Naive B cell (primary cell): ENCODE data around the gene PDGFRB. TPM values are rescaled to one million over a fixed set of nuclear protein-coding genes. Genes with fewer than 3 reads are reported as not detected.

Experiments
- ATAC-seq, 2 donors: fragments of 150-1000 bp; cut with Tn5 transposase; 2 replicates each; pipeline ENCODE4 v1.10.0; 2021; ENCODE audit warnings: low read depth in 2 of 2, mild to moderate bottlenecking in 2 of 2, moderate library complexity in 2 of 2
- DNase-seq: peaks from one replicate; pipeline ENCODE4 v3.0.0; 2022
- H3K27ac Mint-ChIP-seq, 6 donors: one replicate each; pipeline ENCODE4 v1.8.0; 2020 to 2022; ENCODE audit warnings: mild to moderate bottlenecking in 6 of 6, mixed read lengths in 6 of 6, moderate library complexity in 5 of 6, inconsistent platforms in 2 of 6
- H3K27me3 Mint-ChIP-seq, 3 donors: one replicate each; pipeline ENCODE4 v1.8.0; 2021 to 2022; ENCODE audit warnings: mixed read lengths in 3 of 3, mild to moderate bottlenecking in 1 of 3
- H3K36me3 Mint-ChIP-seq, 2 donors: one replicate each; pipeline ENCODE4 v1.8.0; 2020 to 2022; ENCODE audit warnings: mixed read lengths in 2 of 2, inconsistent platforms in 1 of 2, mild to moderate bottlenecking in 1 of 2
- H3K4me1 Mint-ChIP-seq, 3 donors: one replicate each; pipeline ENCODE4 v1.8.0; 2020 to 2022; ENCODE audit warnings: mixed read lengths in 3 of 3, inconsistent platforms in 1 of 3, mild to moderate bottlenecking in 1 of 3, moderate library complexity in 1 of 3
- H3K4me3 Mint-ChIP-seq, 8 donors: one replicate each; pipeline ENCODE4 v1.8.0; 2020 to 2022; ENCODE audit warnings: mild to moderate bottlenecking in 8 of 8, mixed read lengths in 8 of 8, moderate library complexity in 8 of 8, inconsistent platforms in 2 of 8
- H3K9me3 Mint-ChIP-seq, 7 donors: one replicate each; pipeline ENCODE4 v1.8.0; 2020 to 2022; ENCODE audit warnings: mixed read lengths in 7 of 7, mild to moderate bottlenecking in 5 of 7, inconsistent platforms in 2 of 7, moderate library complexity in 1 of 7
- polyA plus RNA-seq, 6 donors: library from polyadenylated mRNA; unstranded; fragments of 300-500 nt; fragmentation: Illumina TruSeq; gene quantifications; one replicate each; pipeline ENCODE4 v1.2.3, GENCODE V29; 2021; ENCODE audit warnings: low read depth in 6 of 6

PDGFRB gene
- polyA plus RNA-seq, 6 donors from 2014 or later = 0.09 to 1.8 (median 1.1) TPM; not detected in 1

GRCh38 chr5:150156540-150156939 is 895 bp upstream of the PDGFRB start:
- Mint-ChIP-seq H3K4me3 (peak overlapping the region in 7 of 8 donors; percentile 91 to 98 (median 96)), H3K27me3 (peaks cover 0 to 6% (median 4%) of the 10 kb centered on the region in 3 donors), H3K4me1 (peaks cover 27 to 30% (median 27%) of the 10 kb centered on the region in 3 donors), H3K9me3 (no peaks in the 10 kb centered on the region), H3K36me3 (no peaks in the 10 kb centered on the region), H3K27ac (peak overlapping the region in 2 of 6 donors; percentile 87 to 92)
- DNase-seq (no peak), ATAC-seq (no peak)

DNA sequence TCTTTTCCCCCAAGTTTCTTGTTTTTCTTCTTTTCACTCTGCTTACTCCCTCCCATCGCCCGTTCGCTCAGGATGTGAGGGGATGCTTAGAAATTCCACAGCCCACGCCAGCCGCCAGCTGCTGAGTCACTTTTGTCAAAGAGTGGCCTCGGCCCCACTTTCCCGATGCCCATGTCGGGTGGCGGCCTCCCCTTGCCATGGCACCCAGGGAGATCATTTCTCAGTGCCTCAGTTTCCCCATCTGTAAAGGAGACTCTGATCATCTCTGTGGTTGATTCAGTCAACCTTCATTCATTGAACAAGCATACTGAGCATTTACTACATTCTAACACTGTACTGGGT is 353 bp upstream of the PDGFRB start:
- H3K4me1 Mint-ChIP-seq = peaks cover 25 to 28% (median 27%) of the 10 kb centered on the region in 3 donors
- no peak for ATAC-seq
- peak overlapping the region; percentile 91 to 98 (median 96) for H3K4me3 Mint-ChIP-seq
- no peaks in the 10 kb centered on the region for H3K36me3 Mint-ChIP-seq
- H3K9me3 Mint-ChIP-seq = no peaks in the 10 kb centered on the region
- peak overlapping the region; percentile 23 to 92 (median 84) for H3K27ac Mint-ChIP-seq
- peaks cover 0 to 4% (median 4%) of the 10 kb centered on the region in 3 donors for H3K27me3 Mint-ChIP-seq
- no peak for DNase-seq

DNA sequence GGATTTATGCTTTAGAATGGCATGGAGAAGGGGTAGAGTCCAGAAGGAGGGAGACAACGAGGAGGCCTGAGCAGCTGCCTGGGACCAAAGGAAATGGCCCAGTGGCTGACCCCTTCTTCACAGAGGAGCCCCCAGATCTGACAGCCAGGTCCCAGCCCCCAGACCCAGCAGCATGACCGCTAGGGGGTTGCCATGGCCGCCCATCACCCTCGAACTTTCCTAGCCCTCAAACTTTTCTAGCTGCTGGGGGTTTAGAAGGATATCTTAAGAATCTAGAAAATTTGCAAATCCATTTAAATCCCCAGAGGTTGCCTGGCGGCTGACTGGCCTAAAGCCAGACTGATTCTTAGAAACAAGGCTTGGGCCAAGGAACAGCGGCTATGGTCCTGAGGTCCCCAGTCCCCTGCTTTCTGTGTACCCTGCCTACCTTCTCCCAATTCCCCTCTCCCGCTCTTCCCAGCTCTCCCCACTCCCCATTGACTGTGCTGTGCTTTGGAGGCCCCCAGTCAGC is 972 bp downstream of the PDGFRB start:
- no peak for ATAC-seq
- Mint-ChIP-seq H3K27me3 (peaks cover 0 to 4% (median 0%) of the 10 kb centered on the region in 3 donors), H3K27ac (peak overlapping the region in 2 of 6 donors; percentile 56 to 63), H3K9me3 (no peaks in the 10 kb centered on the region), H3K4me3 (peak overlapping the region in 7 of 8 donors; percentile 65 to 96 (median 78)), H3K36me3 (no peaks in the 10 kb centered on the region), H3K4me1 (peaks cover 21 to 28% (median 27%) of the 10 kb centered on the region in 3 donors)
- no peak for DNase-seq

GRCh38 chr5:150153957-150154617 is 1.6 kb downstream of the PDGFRB start:
- H3K4me1 Mint-ChIP-seq = peaks cover 21 to 28% (median 27%) of the 10 kb centered on the region in 3 donors
- ATAC-seq = peak; percentile 55 to 59
- no peaks in the 10 kb centered on the region for H3K9me3 Mint-ChIP-seq
- peaks cover 0 to 4% (median 0%) of the 10 kb centered on the region in 3 donors for H3K27me3 Mint-ChIP-seq
- H3K4me3 Mint-ChIP-seq = peak overlapping the region in 7 of 8 donors; percentile 65 to 96 (median 78)
- no peak for DNase-seq
- H3K27ac Mint-ChIP-seq = peak overlapping the region in 5 of 6 donors; percentile 31 to 65 (median 56)
- H3K36me3 Mint-ChIP-seq = no peaks in the 10 kb centered on the region

DNA sequence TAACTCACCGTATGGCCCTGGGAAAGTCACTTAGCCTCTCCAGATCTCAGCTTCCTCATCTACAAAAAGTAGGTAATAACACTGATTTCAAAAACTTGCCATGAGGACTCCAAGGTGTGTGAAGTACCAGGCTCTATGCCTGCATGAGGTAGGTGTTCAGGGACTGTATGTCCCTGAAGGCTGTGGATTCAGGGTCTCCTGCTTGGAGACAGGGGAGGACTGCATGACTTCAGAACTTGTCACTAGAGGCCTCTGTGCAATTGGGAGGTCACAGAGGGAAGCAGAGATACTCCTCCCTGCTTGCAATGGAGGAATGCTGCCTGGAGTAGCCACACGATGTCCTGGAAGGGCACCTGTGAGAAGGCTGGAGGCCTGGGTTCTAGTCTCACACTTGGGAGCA is 2.2 kb downstream of the PDGFRB start:
- Mint-ChIP-seq H3K27me3 (peaks cover 0 to 4% (median 0%) of the 10 kb centered on the region in 3 donors), H3K27ac (peak overlapping the region in 3 of 6 donors; percentile 17 to 80 (median 56)), H3K9me3 (no peaks in the 10 kb centered on the region), H3K36me3 (no peaks in the 10 kb centered on the region), H3K4me3 (peak overlapping the region in 4 of 8 donors; percentile 44 to 96 (median 54)), H3K4me1 (peaks cover 21 to 28% (median 27%) of the 10 kb centered on the region in 3 donors)
- ATAC-seq (no peak), DNase-seq (no peak)

DNA sequence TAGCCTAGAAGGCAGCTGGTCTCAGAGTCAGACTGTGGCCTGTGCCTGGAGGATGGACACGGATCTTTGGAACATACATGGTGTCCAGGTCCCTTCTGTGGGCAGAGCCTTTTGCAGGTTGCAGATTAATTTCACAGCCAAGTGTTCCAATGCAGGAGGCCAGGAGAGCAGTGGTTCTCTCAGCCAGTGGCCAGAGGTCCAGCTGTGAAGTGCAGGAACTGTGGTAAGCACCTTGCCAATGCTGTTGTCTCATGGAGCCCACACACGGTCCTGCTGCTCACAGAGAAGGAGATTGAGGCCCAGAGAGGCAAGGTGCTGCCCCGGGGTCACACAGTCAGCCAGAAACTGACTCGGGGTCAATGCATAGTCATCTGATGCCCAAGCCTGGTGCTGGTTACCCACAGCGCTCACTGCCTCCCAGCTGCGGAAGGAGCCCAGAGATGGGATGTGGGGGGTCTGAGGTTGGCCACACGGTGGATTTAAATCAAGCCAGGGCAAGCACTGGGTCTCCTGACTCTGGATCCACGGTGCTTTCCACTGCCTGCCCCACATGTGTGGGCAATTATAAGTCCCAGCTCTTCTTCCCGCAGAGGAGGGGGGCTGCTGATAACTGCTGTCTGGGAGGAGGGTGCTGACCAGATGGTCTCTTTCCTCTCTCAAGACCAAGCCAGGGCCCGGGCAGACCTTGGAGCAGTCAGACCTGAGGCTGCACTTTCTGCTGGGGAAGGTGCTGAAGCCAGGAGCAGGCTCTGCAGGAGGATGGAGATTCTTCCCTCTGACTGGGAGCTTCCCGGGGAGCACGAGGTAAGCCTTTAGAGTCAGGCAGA is 2.8 kb downstream of the PDGFRB start:
- DNase-seq = no peak
- ATAC-seq = no peak
- Mint-ChIP-seq H3K9me3 (no peaks in the 10 kb centered on the region), H3K27me3 (peaks cover 0 to 4% (median 0%) of the 10 kb centered on the region in 3 donors), H3K27ac (peak overlapping the region in 1 of 6 donors; percentile 61), H3K36me3 (no peaks in the 10 kb centered on the region), H3K4me3 (no peak overlapping the region), H3K4me1 (peaks cover 21 to 28% (median 27%) of the 10 kb centered on the region in 3 donors)

DNA sequence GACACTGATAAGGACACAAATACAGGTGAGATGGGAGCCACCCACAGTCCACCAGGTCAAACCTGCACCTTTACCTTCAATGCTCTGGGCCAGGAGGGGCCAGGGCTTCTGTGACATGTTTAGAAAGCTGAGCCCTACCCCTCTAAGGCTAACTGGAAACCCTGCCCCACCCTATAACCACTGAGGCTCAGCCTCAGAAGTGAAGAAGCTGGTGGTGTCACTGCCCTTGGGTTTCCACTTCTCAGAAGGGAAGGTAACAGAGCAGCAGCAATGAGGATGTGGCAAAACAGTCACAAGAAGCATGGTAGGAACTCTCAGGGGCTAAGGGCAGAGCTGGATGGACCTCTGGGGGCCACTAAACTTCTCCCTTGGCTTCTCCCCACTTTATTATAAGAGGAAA is 6.0 kb downstream of the PDGFRB start:
- ATAC-seq = no peak
- Mint-ChIP-seq H3K27ac (no peak overlapping the region), H3K27me3 (no peaks in the 10 kb centered on the region), H3K4me3 (no peak overlapping the region), H3K36me3 (no peaks in the 10 kb centered on the region), H3K4me1 (peaks cover 10 to 14% (median 12%) of the 10 kb centered on the region in 3 donors), H3K9me3 (no peaks in the 10 kb centered on the region)
- DNase-seq = no peak

DNA sequence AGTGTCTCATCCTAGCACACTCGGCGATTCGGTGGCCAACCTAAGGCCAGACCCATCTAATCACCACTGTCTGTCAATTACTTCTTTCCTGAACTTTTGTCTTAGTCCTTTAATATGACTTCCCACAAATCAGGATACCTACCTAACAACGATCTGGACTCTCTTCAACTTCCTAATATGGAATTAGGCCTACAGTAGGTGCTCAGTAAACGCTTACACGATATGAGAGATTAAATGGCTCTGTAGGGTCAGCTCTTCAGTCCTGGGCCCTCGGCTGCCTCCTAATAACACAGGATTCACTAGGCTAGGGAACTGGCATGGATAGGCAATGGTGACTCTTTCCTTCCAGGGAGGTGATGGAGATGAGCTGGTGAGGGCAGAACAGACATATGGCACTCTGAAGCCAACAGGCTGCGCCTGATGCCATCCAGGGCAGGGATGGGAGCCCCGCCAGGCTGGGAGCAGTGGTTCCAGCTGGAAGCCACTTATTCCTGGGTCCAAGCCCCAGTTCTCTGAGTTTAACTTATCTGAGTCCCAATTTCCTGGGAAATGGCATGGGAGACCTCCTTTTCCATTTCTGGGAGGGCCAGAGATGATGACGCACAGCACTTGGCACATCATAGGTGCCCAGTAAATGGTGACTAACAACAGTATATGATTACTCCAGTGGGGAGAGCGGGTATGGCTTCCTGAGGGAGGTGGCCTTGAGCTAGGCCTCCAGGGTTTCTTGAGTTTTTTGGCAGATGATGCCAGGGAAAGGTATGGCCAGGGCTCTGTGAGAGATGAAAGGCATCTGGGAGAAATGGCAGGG is 7.3 kb downstream of the PDGFRB start:
- Mint-ChIP-seq H3K27me3 (peaks cover 0 to 5% (median 0%) of the 10 kb centered on the region in 3 donors), H3K27ac (peak overlapping the region in 1 of 6 donors; percentile 32), H3K9me3 (no peaks in the 10 kb centered on the region), H3K4me3 (no peak overlapping the region), H3K36me3 (no peaks in the 10 kb centered on the region), H3K4me1 (peaks cover 0 to 7% (median 2%) of the 10 kb centered on the region in 3 donors)
- ATAC-seq (no peak), DNase-seq (no peak)

DNA sequence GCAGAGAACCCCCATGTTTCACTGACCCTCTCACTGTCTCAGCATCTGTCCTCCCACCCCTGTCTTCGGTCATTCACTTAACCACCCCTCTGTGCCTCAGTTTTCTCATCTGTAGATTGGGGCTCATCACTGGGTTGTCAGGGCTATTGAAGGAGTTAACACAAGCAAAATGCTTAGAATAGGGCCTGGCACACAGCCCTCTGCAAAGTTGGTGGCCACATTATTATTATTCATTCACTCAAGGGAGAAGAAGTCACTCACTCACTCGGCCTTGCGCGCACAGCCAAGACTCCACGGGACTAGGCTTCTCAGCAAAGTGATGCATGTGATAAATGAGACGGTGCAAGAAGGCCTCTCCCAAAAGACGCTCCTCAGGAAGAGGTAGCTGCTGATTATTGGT is 8.0 kb downstream of the PDGFRB start:
- Mint-ChIP-seq H3K27ac (peak overlapping the region in 1 of 6 donors; percentile 14), H3K4me1 (peaks cover 0 to 7% (median 2%) of the 10 kb centered on the region in 3 donors)
- no peak for ATAC-seq

GRCh38 chr5:150146862-150147601 is 8.6 kb downstream of the PDGFRB start:
- ATAC-seq (no peak), DNase-seq (no peak)
- Mint-ChIP-seq H3K27me3 (peaks cover 0 to 5% (median 0%) of the 10 kb centered on the region in 3 donors), H3K36me3 (no peaks in the 10 kb centered on the region), H3K4me1 (peaks cover 0 to 7% (median 2%) of the 10 kb centered on the region in 3 donors), H3K27ac (no peak overlapping the region), H3K4me3 (no peak overlapping the region), H3K9me3 (no peaks in the 10 kb centered on the region)

More for the DNA sequence above, 8.0 kb downstream of the PDGFRB start:
- H3K36me3 Mint-ChIP-seq = no peaks in the 10 kb centered on the region
- peaks cover 0 to 5% (median 0%) of the 10 kb centered on the region in 3 donors for H3K27me3 Mint-ChIP-seq
- no peaks in the 10 kb centered on the region for H3K9me3 Mint-ChIP-seq
- H3K4me3 Mint-ChIP-seq = no peak overlapping the region
- DNase-seq = no peak

DNA sequence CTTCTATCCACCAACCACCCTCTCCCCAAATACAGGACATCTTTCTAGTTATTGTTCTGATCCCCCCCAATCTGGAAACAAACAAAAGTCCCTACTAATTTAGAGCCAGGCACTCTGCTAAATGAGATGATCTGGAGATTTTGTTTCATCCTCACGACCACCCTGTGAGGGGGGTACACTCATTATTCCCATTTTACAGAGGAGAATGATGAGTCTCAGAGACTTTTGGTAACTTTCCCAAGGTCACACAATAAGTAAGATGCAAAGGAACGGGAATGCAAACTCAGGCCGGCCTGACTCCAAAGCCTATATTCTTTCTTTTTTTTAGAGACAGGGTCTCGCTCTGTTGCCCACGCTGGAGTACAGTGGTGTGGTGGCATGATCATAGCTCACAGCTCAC is 9.4 kb downstream of the PDGFRB start:
- H3K4me1 Mint-ChIP-seq = peaks cover 0 to 7% (median 2%) of the 10 kb centered on the region in 3 donors
- DNase-seq (no peak), ATAC-seq (no peak)
- H3K27me3 Mint-ChIP-seq = peaks cover 0 to 5% (median 0%) of the 10 kb centered on the region in 3 donors
- no peak overlapping the region for H3K4me3 Mint-ChIP-seq
- no peaks in the 10 kb centered on the region for H3K9me3 Mint-ChIP-seq
- peak overlapping the region in 1 of 6 donors; percentile 42 for H3K27ac Mint-ChIP-seq
- no peaks in the 10 kb centered on the region for H3K36me3 Mint-ChIP-seq

DNA sequence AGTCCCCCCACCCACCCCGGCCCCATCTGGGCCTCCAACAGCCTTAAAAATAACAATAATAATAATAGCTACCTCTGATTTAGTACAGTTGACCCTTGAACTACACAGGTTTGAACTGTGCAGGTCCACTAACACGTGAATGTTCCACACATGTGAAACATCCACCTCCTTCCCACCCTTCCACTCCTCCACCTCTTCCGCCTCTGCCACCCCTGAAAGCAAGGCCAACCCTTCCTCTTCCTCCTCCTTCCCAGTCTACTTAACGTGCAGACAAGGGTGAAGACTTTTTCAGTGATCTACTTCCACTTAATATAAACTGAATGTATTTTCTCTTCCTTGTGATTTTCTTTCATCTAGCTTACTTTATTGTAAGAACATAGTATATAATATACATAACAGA is 10.8 kb downstream of the PDGFRB start:
- Mint-ChIP-seq H3K27ac (peak overlapping the region in 2 of 6 donors; percentile 57 to 69), H3K36me3 (no peaks in the 10 kb centered on the region), H3K4me1 (peaks cover 0 to 7% (median 2%) of the 10 kb centered on the region in 3 donors), H3K4me3 (no peak overlapping the region), H3K27me3 (peaks cover 0 to 5% (median 0%) of the 10 kb centered on the region in 3 donors), H3K9me3 (no peaks in the 10 kb centered on the region)
- ATAC-seq (no peak), DNase-seq (no peak)
